GM21515 (cell line): ENCODE data around the gene ZEB1.

ENCODE experiments used
- ATAC-seq: cut with Tn5 transposase; IDR thresholded peaks from one replicate; pipeline ENCODE4 v1.9.1; 2021; ENCODE audit not compliant: unreplicated experiment

Gene ZEB1

DNA sequence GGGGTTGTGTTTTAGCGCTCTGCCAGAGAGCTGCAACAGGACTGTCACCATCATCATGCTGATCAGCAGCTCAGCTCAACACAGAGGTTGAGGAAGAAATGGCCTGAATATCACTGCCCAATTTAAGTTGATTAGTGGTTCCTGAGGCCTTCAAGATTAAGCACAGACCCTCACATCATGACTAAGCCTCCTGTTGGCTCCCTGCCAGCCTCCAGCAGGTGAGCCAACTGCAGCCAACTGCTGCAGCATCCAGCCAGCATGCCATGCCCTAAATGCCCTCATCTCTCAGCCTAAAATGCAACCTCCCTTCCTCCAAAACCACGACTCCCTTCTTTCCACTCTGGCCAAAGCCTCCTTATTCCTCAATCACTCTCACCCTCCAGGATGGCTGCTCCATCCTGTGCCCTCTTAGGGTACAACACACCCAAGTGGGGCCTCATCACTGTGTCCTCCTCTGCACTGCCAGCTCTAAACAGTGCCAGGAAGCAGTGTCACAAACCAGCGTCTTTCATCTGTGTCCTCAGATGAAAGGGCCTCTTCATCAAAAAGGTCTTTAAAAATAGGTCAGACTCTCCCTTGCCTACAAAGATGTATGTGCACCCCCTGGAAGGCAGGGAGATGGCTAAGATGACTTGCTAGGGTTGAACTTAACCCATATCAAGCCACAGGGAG lies 259.3 kb downstream of the ZEB1 start:
- ATAC-seq = no peak

DNA sequence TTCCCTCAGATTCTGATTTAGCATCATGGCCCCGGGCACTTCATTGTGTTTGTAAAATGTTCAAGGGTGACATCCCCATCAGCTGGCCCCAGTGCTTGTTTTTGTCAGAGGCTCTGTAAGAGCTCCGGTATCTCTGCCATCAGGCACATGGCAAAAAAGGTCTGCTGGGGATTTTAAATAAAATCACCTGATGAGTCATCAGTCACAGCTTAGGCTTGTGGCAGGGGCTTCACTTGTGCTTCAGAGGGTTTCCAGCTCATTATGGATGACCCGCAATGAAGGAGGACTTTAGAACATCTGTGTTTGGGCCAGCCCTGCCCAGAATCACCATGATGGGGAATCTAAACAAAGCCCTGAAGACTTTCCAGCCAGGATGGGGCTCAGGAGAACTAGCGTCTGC lies 259.9 kb downstream of the ZEB1 start:
- ATAC-seq = no peak
